GM23248 (cell line): Measurements from ENCODE around the gene ZDHHC5. TPM values are rescaled to one million over a fixed set of nuclear protein-coding genes. Genes with fewer than 3 reads are reported as not detected.

ENCODE experiments used
- DNase-seq: peaks from one replicate; pipeline ENCODE4 v3.0.0-alpha.2; 2015
- H2AFZ ChIP-seq: fragments of 200-600 bp; sonication (generic); 2 replicates; pipeline ENCODE4 v1.6.1; 2016; ENCODE audit warnings: antibody characterized with exemption
- H3F3A ChIP-seq: fragments of 200-600 bp; sonication (generic); 2 replicates; pipeline ENCODE4 v1.6.1; 2016; ENCODE audit warnings: mild to moderate bottlenecking, antibody characterized with exemption, mixed run types; ENCODE audit not compliant: insufficient read depth
- H3K27ac ChIP-seq: fragments of 200-600 bp; sonication (generic); 2 replicates; pipeline ENCODE4 v1.5.1; 2016; ENCODE audit warnings: mild to moderate bottlenecking
- H3K27me3 ChIP-seq: fragments of 200-600 bp; sonication (generic); replicated peaks from 2 replicates; pipeline ENCODE4 v1.6.1; 2016; ENCODE audit warnings: mild to moderate bottlenecking; ENCODE audit not compliant: insufficient read depth
- H3K36me3 ChIP-seq: fragments of 200-600 bp; sonication (generic); 2 replicates; pipeline ENCODE4 v1.6.1; 2016; ENCODE audit warnings: low read depth, mild to moderate bottlenecking
- H3K4me1 ChIP-seq: fragments of 200-600 bp; sonication (generic); 2 replicates; pipeline ENCODE4 v1.6.1; 2016; ENCODE audit warnings: mild to moderate bottlenecking; ENCODE audit not compliant: insufficient read depth
- H3K4me2 ChIP-seq: fragments of 200-600 bp; sonication (generic); one replicate; pipeline ENCODE4 v1.6.1; 2016; ENCODE audit warnings: mild to moderate bottlenecking; ENCODE audit not compliant: unreplicated experiment
- H3K4me3 ChIP-seq: fragments of 200-600 bp; sonication (generic); 2 replicates; pipeline ENCODE4 v1.5.1; 2016; ENCODE audit warnings: mild to moderate bottlenecking
- H3K79me2 ChIP-seq: fragments of 200-600 bp; sonication (generic); 2 replicates; pipeline ENCODE4 v1.6.1; 2016; ENCODE audit warnings: mild to moderate bottlenecking; ENCODE audit not compliant: insufficient read depth
- H3K9ac ChIP-seq: fragments of 200-600 bp; sonication (generic); 2 replicates; pipeline ENCODE4 v1.6.1; 2016; ENCODE audit warnings: mild to moderate bottlenecking
- H3K9me2 ChIP-seq: fragments of 200-600 bp; sonication (generic); 2 replicates; pipeline ENCODE4 v1.6.1; 2016; ENCODE audit warnings: mixed run types, mild to moderate bottlenecking, moderate library complexity; ENCODE audit not compliant: insufficient read depth
- H3K9me3 ChIP-seq: fragments of 200-600 bp; sonication (generic); one replicate; pipeline ENCODE4 v1.6.1; 2017; ENCODE audit warnings: low read depth
- H4K20me1 ChIP-seq: fragments of 200-600 bp; sonication (generic); 2 replicates; pipeline ENCODE4 v1.6.0; 2016; ENCODE audit not compliant: insufficient read depth
- EZH2 ChIP-seq: fragments of 200-600 bp; sonication (generic); IDR thresholded peaks from 2 replicates; pipeline ENCODE4 v1.6.1; 2018; ENCODE audit warnings: antibody characterized with exemption, mild to moderate bottlenecking; ENCODE audit not compliant: insufficient read depth, poor library complexity, severe bottlenecking
- EZH2phosphoT487 ChIP-seq: fragments of 200-600 bp; sonication (generic); IDR thresholded peaks from 2 replicates; pipeline ENCODE4 v1.6.1; 2018; ENCODE audit warnings: antibody characterized with exemption, moderate library complexity, mild to moderate bottlenecking, low read depth; ENCODE audit not compliant: insufficient read depth
- WGBS, 2 experiments: methylation state at CpG; one replicate each; pipeline ENCODE4 v1.1.6; 2015 to 2017; ENCODE audit warnings: low lambda C conversion rate in 2 of 2, low coverage in 1 of 2; ENCODE audit errors: missing lambda C conversion rate in 2 of 2; 5-methylcytosine and 5-hydroxymethylcytosine counted together
- in situ Hi-C: fragments of 300-500 bp; cut with MboI; formaldehyde crosslinking; loops from 2 replicates; pipeline ENCODE4 v1.15.0; 2020
- polyA plus RNA-seq: library from polyadenylated mRNA; unstranded; fragments of >200 nt; fragmentation: Nextera tagmentation; extraction: Ambion mirVana; gene quantifications from 2 replicates; pipeline ENCODE4 v1.2.1, GENCODE V29; 2016
- total RNA-seq: library from RNA; depleted of rRNA; stranded (reverse); fragments of >200 nt; shearing (Covaris generic); gene quantifications from 2 replicates; pipeline ENCODE4 v1.2.3, GENCODE V29; 2014

The ZDHHC5 gene
- total and polyA plus RNA-seq, 2 experiments from 2014 or later = 35.8 to 52.5 TPM

- Histone ChIP-seq H3K9me2 (no peaks in the 10 kb centered on the region), H3K79me2 (peaks cover 8% of the 10 kb centered on the region), H3K4me2 (no peak overlapping the region), H3K27ac (no peak overlapping the region), H4K20me1 (peaks cover 1% of the 10 kb centered on the region; the same call in 1 of the 2 replicates), H3K4me1 (peaks cover 26% of the 10 kb centered on the region), H3K4me3 (no peak overlapping the region), H3K27me3 (no peaks in the 10 kb centered on the region), H3F3A (peaks cover 33% of the 10 kb centered on the region), H3K9ac (no peak overlapping the region), H3K9me3 (no peaks in the 10 kb centered on the region), H3K36me3 (no peaks in the 10 kb centered on the region), H2AFZ (no peak overlapping the region)
- 74 to 76% methylated on average over 10 of the region's 10 CpGs for WGBS, 2 experiments
- no peak for DNase-seq
- in situ Hi-C loops = no loop called here
- no peak for TF ChIP-seq EZH2
- no peak for TF ChIP-seq EZH2phosphoT487
These were observed 21.6 kb upstream of the ZDHHC5 start for GRCh38 chr11:57646194-57646798.

GRCh38 chr11:57646799-57647303 lies 21.1 kb upstream of the ZDHHC5 start:
- in situ Hi-C loops = no loop called here
- Histone ChIP-seq H3K27ac (no peak overlapping the region), H3K79me2 (peaks cover 4% of the 10 kb centered on the region), H3K4me3 (no peak overlapping the region), H3F3A (peaks cover 32% of the 10 kb centered on the region), H3K4me1 (peaks cover 26% of the 10 kb centered on the region), H3K9ac (no peak overlapping the region), H3K4me2 (no peak overlapping the region), H3K27me3 (no peaks in the 10 kb centered on the region), H4K20me1 (no peaks in the 10 kb centered on the region; the same call in 1 of the 2 replicates), H2AFZ (no peak overlapping the region), H3K9me3 (no peaks in the 10 kb centered on the region), H3K9me2 (no peaks in the 10 kb centered on the region), H3K36me3 (no peaks in the 10 kb centered on the region)
- TF ChIP-seq EZH2phosphoT487 (no peak), EZH2 (no peak)
- DNase-seq = no peak
- WGBS, 2 experiments = 47 to 49% methylated on average over 22 to 23 of the region's 23 CpGs

GRCh38 chr11:57647372-57647771 lies 20.5 kb upstream of the ZDHHC5 start:
- peak; percentile 41 for DNase-seq
- no peak overlapping the region for H3K9ac ChIP-seq
- H3K9me2 ChIP-seq = no peaks in the 10 kb centered on the region
- no peak overlapping the region for H2AFZ ChIP-seq
- peaks cover 32% of the 10 kb centered on the region for H3F3A ChIP-seq
- H3K4me1 ChIP-seq = peaks cover 26% of the 10 kb centered on the region
- WGBS, 2 experiments = 5 to 8% methylated on average over 9 to 10 of the region's 10 CpGs
- in situ Hi-C loops = no loop called here
- TF ChIP-seq EZH2phosphoT487 = no peak
- TF ChIP-seq EZH2 = no peak
- no peaks in the 10 kb centered on the region; the same call in 1 of the 2 replicates for H3K79me2 ChIP-seq
- H3K9me3 ChIP-seq = no peaks in the 10 kb centered on the region
- H3K27ac ChIP-seq = no peak overlapping the region
- H3K27me3 ChIP-seq = no peaks in the 10 kb centered on the region
- H3K4me3 ChIP-seq = no peak overlapping the region
- H3K36me3 ChIP-seq = no peaks in the 10 kb centered on the region
- no peak overlapping the region for H3K4me2 ChIP-seq
- H4K20me1 ChIP-seq = no peaks in the 10 kb centered on the region; the same call in 1 of the 2 replicates

GRCh38 chr11:57647960-57648800 lies 19.7 kb upstream of the ZDHHC5 start:
- peaks cover 26% of the 10 kb centered on the region for H3F3A ChIP-seq
- peak overlapping the region; percentile 70 for H3K9ac ChIP-seq
- DNase-seq = peak; percentile 60
- H3K4me1 ChIP-seq = peaks cover 26% of the 10 kb centered on the region
- no peak for TF ChIP-seq EZH2phosphoT487
- no peak for TF ChIP-seq EZH2
- 22 to 25% methylated on average over 13 of the region's 13 CpGs for WGBS, 2 experiments
- in situ Hi-C loops = no loop called here
- peak overlapping the region; percentile 98 for H3K4me2 ChIP-seq
- H4K20me1 ChIP-seq = no peaks in the 10 kb centered on the region; the same call in 1 of the 2 replicates
- H3K27me3 ChIP-seq = no peaks in the 10 kb centered on the region
- peak overlapping the region; percentile 79 for H3K4me3 ChIP-seq
- no peaks in the 10 kb centered on the region for H3K36me3 ChIP-seq
- no peak overlapping the region for H3K27ac ChIP-seq
- H3K79me2 ChIP-seq = no peaks in the 10 kb centered on the region; the same call in 1 of the 2 replicates
- H3K9me3 ChIP-seq = no peaks in the 10 kb centered on the region
- no peaks in the 10 kb centered on the region for H3K9me2 ChIP-seq
- H2AFZ ChIP-seq = no peak overlapping the region
